Measurements from ENCODE around the gene TNS3. TPM values are rescaled to one million over a fixed set of nuclear protein-coding genes. Genes with fewer than 3 reads are reported as not detected.
"Not testable (repeated sequence)": the region's sequence is repeated elsewhere in the genome, so short reads cannot be mapped to it uniquely, and the experiment has no call there.

TNS3 gene
- total and polyA plus RNA-seq, 2 of the 13 experiments (the other 11 are each of a cell fraction or from before 2014, with no cell fraction given): 52.9 to 55.7 TPM

DNA sequence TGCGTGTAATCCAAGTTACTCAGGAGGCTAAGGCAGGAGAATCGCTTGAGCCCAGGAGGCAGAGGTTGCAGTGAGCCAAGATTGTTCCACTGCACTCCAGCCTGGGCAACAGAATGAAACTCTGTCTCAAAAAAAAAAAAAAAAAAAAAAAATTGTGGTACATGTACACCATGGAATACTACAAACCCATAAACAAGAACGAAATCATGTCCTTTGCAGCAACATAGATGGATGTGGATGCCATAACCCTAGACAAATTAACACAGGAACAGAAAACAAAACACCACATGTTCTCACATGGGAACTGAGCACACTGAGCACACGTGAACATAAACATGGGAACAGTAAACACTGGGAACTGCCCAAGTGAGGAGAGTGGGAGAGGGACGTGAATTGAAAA is 112.1 kb downstream of the TNS3 start:
- peaks cover 89% of the 10 kb centered on the region for H3K4me1 ChIP-seq (ENCODE audit: insufficient read depth, low read length)

GRCh38 chr7:47466832-47467231 is 115.1 kb downstream of the TNS3 start:
- Histone ChIP-seq H3K27ac (ENCODE audit: extremely low read length, insufficient read depth, low read length) (no peak overlapping the region), H4K20me1 (ENCODE audit: insufficient read depth, low read length) (peaks cover 11% of the 10 kb centered on the region), H2AFZ (ENCODE audit: low read length) (no peak overlapping the region), H3K9me3 (ENCODE audit: low read length) (no peaks in the 10 kb centered on the region), H3K27me3 (ENCODE audit: control insufficient read depth in 1 of 2, insufficient read depth in 2 of 2, low read length in 2 of 2) (no peaks in the 10 kb centered on the region), H3K36me3 (replicated peaks in 1 of 2; ENCODE audit: control insufficient read depth in 1 of 2, insufficient read depth in 2 of 2, low read length in 2 of 2) (peaks cover 15 to 36% of the 10 kb centered on the region in 2 experiments; a peak in 4 of 5 replicates), H3K9ac (ENCODE audit: insufficient read depth, low read depth, low read length) (no peak overlapping the region), H3K4me3 (replicated peaks in 1 of 3; ENCODE audit: insufficient read depth in 1 of 3, low read depth in 2 of 3, low read length in 3 of 3) (no peak overlapping the region), H3K4me1 (ENCODE audit: insufficient read depth, low read length) (peaks cover 71% of the 10 kb centered on the region), H3K79me2 (ENCODE audit: insufficient read depth, low read length) (peaks cover 80% of the 10 kb centered on the region), H3K4me2 (ENCODE audit: low read depth, low read length) (no peak overlapping the region)
- TF ChIP-seq POLR2AphosphoS5 (IDR thresholded peaks at IDR 0.05; ENCODE audit: low read depth, low read length): 0 out of 2 replicates have a peak, but pooled peaks have one; percentile 3
- TF ChIP-seq NR2F1 (CRISPR knock-in tag; IDR thresholded peaks at IDR 0.05): no peak
- TF ChIP-seq ZNF737 (CRISPR knock-in tag; IDR thresholded peaks at IDR 0.05; ENCODE audit: borderline replicate concordance): no peak
- no peak for TF ChIP-seq EEA1 (CRISPR knock-in tag; IDR thresholded peaks at IDR 0.05; ENCODE audit: borderline replicate concordance)
- TF ChIP-seq HNF4A (CRISPR knock-in tag; IDR thresholded peaks at IDR 0.05): peak; percentile 8; the same call in 1 of the 2 replicates
- TF ChIP-seq, protein P1, sequence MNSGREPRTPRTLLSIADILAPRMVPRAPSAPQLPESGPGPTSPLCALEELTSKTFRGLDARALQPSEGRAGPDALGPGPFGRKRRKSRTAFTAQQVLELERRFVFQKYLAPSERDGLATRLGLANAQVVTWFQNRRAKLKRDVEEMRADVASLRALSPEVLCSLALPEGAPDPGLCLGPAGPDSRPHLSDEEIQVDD (CRISPR knock-in tag; IDR thresholded peaks at IDR 0.05; ENCODE audit: borderline replicate concordance): no peak
- CTCF ChIA-PET (ENCODE audit: low intra/inter-chr PET ratio, low total read pairs): no interaction called here
- no peak for DNase-seq (ENCODE audit: low spot score)
- intact Hi-C loops (cut with micrococcal nuclease; ENCODE audit: unreplicated experiment): loop anchor here (1.0 kb wide), 1 partner anchor 48 kb away; no protein-coding TSS in a partner anchor
- ATAC-seq: no peak
- WGBS (ENCODE audit: low lambda C conversion rate): 78% methylated on average over 4 of the region's 4 CpGs
- POLR2A ChIA-PET: no interaction called here
- FAIRE-seq: no peak
- in situ Hi-C loops (cut with HindIII; ENCODE audit: extremely low pct_ligation_motif_present, low pct_unique_long_range_greater_than_20kb): no loop called here
- no TSS peak for BruUV-seq (replicated peaks)

More for the DNA sequence above, 112.1 kb downstream of the TNS3 start:
- ATAC-seq; H3K9me3 ChIP-seq (ENCODE audit: low read length); in situ Hi-C loops (cut with HindIII; ENCODE audit: extremely low pct_ligation_motif_present, low pct_unique_long_range_greater_than_20kb); H4K20me1 ChIP-seq (ENCODE audit: insufficient read depth, low read length); H2AFZ ChIP-seq (ENCODE audit: low read length); CTCF ChIA-PET (ENCODE audit: low intra/inter-chr PET ratio, low total read pairs); H3K27me3 ChIP-seq (ENCODE audit: control insufficient read depth in 1 of 2, insufficient read depth in 2 of 2, low read length in 2 of 2); FAIRE-seq; DNase-seq (ENCODE audit: low spot score); BruUV-seq (replicated peaks): not testable (repeated sequence)
- peak overlapping the region; percentile 96 for H3K4me2 ChIP-seq (ENCODE audit: low read depth, low read length)
- peak overlapping the region; percentile 82 for H3K27ac ChIP-seq (ENCODE audit: extremely low read length, insufficient read depth, low read length)
- peaks cover 78% of the 10 kb centered on the region for H3K79me2 ChIP-seq (ENCODE audit: insufficient read depth, low read length)
- intact Hi-C loops (cut with micrococcal nuclease; ENCODE audit: unreplicated experiment): loop anchor here (1.0 to 10.0 kb wide), 3 partner anchors 25 to 315 kb away; no protein-coding TSS in a partner anchor
- POLR2A ChIA-PET: interaction anchor here (1.2 to 2.1 kb wide), 2 partner anchors 15 to 204 kb away, joined by 5 read pairs; no protein-coding TSS in a partner anchor
- peak overlapping the region; percentile 55; the same call in 1 of the 2 replicates for H3K9ac ChIP-seq (ENCODE audit: insufficient read depth, low read depth, low read length)
- H3K4me3 ChIP-seq (replicated peaks in 1 of 3; ENCODE audit: insufficient read depth in 1 of 3, low read depth in 2 of 3, low read length in 3 of 3): peak overlapping the region; percentile 42 to 75 (median 51); a peak in 5 of 6 replicates
- TF ChIP-seq ZNF362 (CRISPR knock-in tag; IDR thresholded peaks at IDR 0.05; ENCODE audit: borderline replicate concordance) (peak; percentile 28; the same call in 1 of the 2 replicates), TGIF2 (CRISPR knock-in tag; IDR thresholded peaks at IDR 0.05) (0 out of 2 replicates have a peak, but pooled peaks have one; percentile 43)
- H3K36me3 ChIP-seq (replicated peaks in 1 of 2; ENCODE audit: control insufficient read depth in 1 of 2, insufficient read depth in 2 of 2, low read length in 2 of 2): peaks cover 8 to 28% of the 10 kb centered on the region in 2 experiments; a peak in 4 of 5 replicates
- WGBS (ENCODE audit: low lambda C conversion rate): 43% methylated on average over 5 of the region's 5 CpGs

Measured in HepG2 (cell line).